ENCODE data around the gene FEN1. TPM values are rescaled to one million over a fixed set of nuclear protein-coding genes. Genes with fewer than 3 reads are reported as not detected.

The FEN1 gene
- total RNA-seq, 4 donors from 2014 or later: 4.5 to 11.0 (median 4.6) TPM

GRCh38 chr11:61781585-61781984 lies 11.1 kb upstream of the FEN1 start:
- H3K9me3 ChIP-seq: no peaks in the 10 kb centered on the region
- H3K36me3 ChIP-seq: peaks cover 0 to 81% (median 0%) of the 10 kb centered on the region in 3 donors
- no peak for DNase-seq (ENCODE audit: low spot score in 2 of 2)
- H3K27me3 ChIP-seq: no peaks in the 10 kb centered on the region
- 75 to 84% methylated on average over 5 of the region's 5 CpGs for WGBS, 2 donors
- H3K4me3 ChIP-seq: no peak overlapping the region
- TF ChIP-seq, protein P1, sequence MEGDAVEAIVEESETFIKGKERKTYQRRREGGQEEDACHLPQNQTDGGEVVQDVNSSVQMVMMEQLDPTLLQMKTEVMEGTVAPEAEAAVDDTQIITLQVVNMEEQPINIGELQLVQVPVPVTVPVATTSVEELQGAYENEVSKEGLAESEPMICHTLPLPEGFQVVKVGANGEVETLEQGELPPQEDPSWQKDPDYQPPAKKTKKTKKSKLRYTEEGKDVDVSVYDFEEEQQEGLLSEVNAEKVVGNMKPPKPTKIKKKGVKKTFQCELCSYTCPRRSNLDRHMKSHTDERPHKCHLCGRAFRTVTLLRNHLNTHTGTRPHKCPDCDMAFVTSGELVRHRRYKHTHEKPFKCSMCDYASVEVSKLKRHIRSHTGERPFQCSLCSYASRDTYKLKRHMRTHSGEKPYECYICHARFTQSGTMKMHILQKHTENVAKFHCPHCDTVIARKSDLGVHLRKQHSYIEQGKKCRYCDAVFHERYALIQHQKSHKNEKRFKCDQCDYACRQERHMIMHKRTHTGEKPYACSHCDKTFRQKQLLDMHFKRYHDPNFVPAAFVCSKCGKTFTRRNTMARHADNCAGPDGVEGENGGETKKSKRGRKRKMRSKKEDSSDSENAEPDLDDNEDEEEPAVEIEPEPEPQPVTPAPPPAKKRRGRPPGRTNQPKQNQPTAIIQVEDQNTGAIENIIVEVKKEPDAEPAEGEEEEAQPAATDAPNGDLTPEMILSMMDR (IDR thresholded peaks at IDR 0.05): no peak
- no peak for TF ChIP-seq POLR2A (IDR thresholded peaks at IDR 0.05)
- no peak for TF ChIP-seq EP300 (IDR thresholded peaks at IDR 0.05)
- no peak overlapping the region for H3K27ac ChIP-seq
- H3K4me1 ChIP-seq: peaks cover 0 to 12% (median 5%) of the 10 kb centered on the region in 4 donors

- 80 to 89% methylated on average over 3 of the region's 3 CpGs for WGBS, 2 donors
- no peaks in the 10 kb centered on the region for H3K27me3 ChIP-seq
- peaks cover 0 to 6% (median 3%) of the 10 kb centered on the region in 4 donors for H3K4me1 ChIP-seq
- no peaks in the 10 kb centered on the region for H3K9me3 ChIP-seq
- no peak overlapping the region for H3K27ac ChIP-seq
- peaks cover 0 to 88% (median 0%) of the 10 kb centered on the region in 3 donors for H3K36me3 ChIP-seq
- TF ChIP-seq, protein P1 (IDR thresholded peaks at IDR 0.05): no peak
- no peak for TF ChIP-seq POLR2A (IDR thresholded peaks at IDR 0.05)
- TF ChIP-seq EP300 (IDR thresholded peaks at IDR 0.05): no peak
- no peak overlapping the region for H3K4me3 ChIP-seq
- DNase-seq (ENCODE audit: low spot score in 2 of 2): no peak
Measured at GRCh38 chr11:61782299-61782698, 10.4 kb upstream of the FEN1 start.

DNA sequence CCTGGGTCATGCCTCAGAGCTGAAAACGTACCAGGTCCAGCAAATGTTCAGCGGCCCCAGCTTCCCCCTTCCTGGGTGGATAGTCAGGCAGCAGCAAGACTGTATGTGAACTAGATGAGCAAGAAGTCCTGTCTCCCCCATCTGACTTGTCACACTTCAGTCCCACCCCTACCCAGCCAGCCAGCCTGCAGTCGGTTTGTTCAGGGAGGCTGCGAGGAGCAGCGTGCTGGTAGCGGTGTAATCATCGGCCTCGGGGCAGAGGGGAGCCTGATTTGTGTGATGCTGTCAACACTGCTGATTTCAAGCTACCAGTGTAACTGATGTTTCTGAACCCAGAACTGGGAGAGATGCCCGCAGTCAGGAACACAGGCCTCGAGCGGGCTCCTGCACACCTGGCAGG lies 9.9 kb upstream of the FEN1 start:
- no peak for DNase-seq (ENCODE audit: low spot score in 2 of 2)
- peaks cover 0 to 2% (median under 1%) of the 10 kb centered on the region in 4 donors for H3K4me1 ChIP-seq
- no peak overlapping the region for H3K27ac ChIP-seq
- 79 to 80% methylated on average over 10 to 11 of the region's 11 CpGs for WGBS, 2 donors
- peaks cover 0 to 94% (median 0%) of the 10 kb centered on the region in 3 donors for H3K36me3 ChIP-seq
- H3K4me3 ChIP-seq: no peak overlapping the region
- no peaks in the 10 kb centered on the region for H3K9me3 ChIP-seq
- TF ChIP-seq POLR2A (IDR thresholded peaks at IDR 0.05): no peak
- TF ChIP-seq, protein P1 (IDR thresholded peaks at IDR 0.05): no peak
- TF ChIP-seq EP300 (IDR thresholded peaks at IDR 0.05): no peak
- no peaks in the 10 kb centered on the region for H3K27me3 ChIP-seq

GRCh38 chr11:61783717-61784505 lies 8.8 kb upstream of the FEN1 start:
- Histone ChIP-seq H3K4me3 (no peak overlapping the region), H3K36me3 (peaks cover 0 to 96% (median 0%) of the 10 kb centered on the region in 3 donors)

DNA sequence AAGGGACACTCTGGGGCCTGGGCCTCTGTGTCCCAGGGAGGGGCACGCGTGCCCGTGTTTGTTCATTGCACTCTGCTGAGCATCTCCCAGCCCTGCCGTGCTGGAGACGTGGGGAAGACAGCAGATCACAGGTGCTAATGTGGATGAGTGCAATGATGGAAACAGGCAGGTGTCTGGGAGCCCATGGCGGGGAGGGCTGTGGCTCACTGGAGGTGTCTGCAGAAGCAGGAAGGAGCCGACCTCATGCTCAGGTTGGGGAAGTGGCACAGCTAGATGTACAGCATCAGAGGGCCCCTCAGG lies 8.3 kb upstream of the FEN1 start:
- H3K27ac ChIP-seq: no peak overlapping the region
- TF ChIP-seq POLR2A (IDR thresholded peaks at IDR 0.05) (no peak), EP300 (IDR thresholded peaks at IDR 0.05) (no peak)
- TF ChIP-seq, protein P1 (IDR thresholded peaks at IDR 0.05): no peak
- 77 to 87% methylated on average over 7 of the region's 7 CpGs for WGBS, 2 donors
- H3K27me3 ChIP-seq: no peaks in the 10 kb centered on the region
- DNase-seq (ENCODE audit: low spot score in 2 of 2): no peak
- H3K9me3 ChIP-seq: no peaks in the 10 kb centered on the region
- H3K4me1 ChIP-seq: peaks cover 0 to 18% (median 0%) of the 10 kb centered on the region in 4 donors
- H3K36me3 ChIP-seq: peaks cover 0 to 96% (median 5%) of the 10 kb centered on the region in 3 donors
- H3K4me3 ChIP-seq: no peak overlapping the region

More at GRCh38 chr11:61783717-61784505, 8.8 kb upstream of the FEN1 start:
- Histone ChIP-seq H3K27me3 (no peaks in the 10 kb centered on the region), H3K4me1 (peaks cover 0 to 12% (median 0%) of the 10 kb centered on the region in 4 donors), H3K9me3 (no peaks in the 10 kb centered on the region), H3K27ac (no peak overlapping the region)
- DNase-seq (ENCODE audit: low spot score in 2 of 2): no peak
- WGBS, 2 donors: 53 to 61% methylated on average over 10 to 13 of the region's 13 CpGs
- TF ChIP-seq EP300 (IDR thresholded peaks at IDR 0.05): no peak
- TF ChIP-seq, protein P1 (IDR thresholded peaks at IDR 0.05): no peak
- TF ChIP-seq POLR2A (IDR thresholded peaks at IDR 0.05): no peak
